H9 (cell line): ENCODE measurements around the gene RPL22. TPM values are rescaled to one million over a fixed set of nuclear protein-coding genes. Genes with fewer than 3 reads are reported as not detected.

ENCODE experiments used
- DNase-seq: peaks from one replicate; pipeline ENCODE4 v3.0.0-alpha.2; 2017
- H2AFZ ChIP-seq: one replicate; pipeline ENCODE4 v1.6.1; 2013; ENCODE audit warnings: mild to moderate bottlenecking, low read length, control low read depth, moderate library complexity
- H2AK5ac ChIP-seq: 2 replicates; pipeline ENCODE4 v1.6.1; 2013; ENCODE audit warnings: low read length, control low read depth, mixed read lengths; ENCODE audit not compliant: insufficient read length
- H2BK120ac ChIP-seq: one replicate; pipeline ENCODE4 v1.6.1; 2013; ENCODE audit warnings: low read depth, mild to moderate bottlenecking, low read length, control low read depth, inconsistent platforms; ENCODE audit not compliant: poor library complexity, severe bottlenecking
- H2BK12ac ChIP-seq: 2 replicates; pipeline ENCODE4 v1.6.1; 2013; ENCODE audit warnings: low read length, control low read depth, mixed read lengths, low read depth; ENCODE audit not compliant: insufficient read length
- H2BK15ac ChIP-seq: 2 replicates; pipeline ENCODE4 v1.6.1; 2013; ENCODE audit warnings: low read depth, low read length, control low read depth
- H2BK20ac ChIP-seq: one replicate; pipeline ENCODE4 v1.6.1; 2013; ENCODE audit warnings: low read depth, mild to moderate bottlenecking, low read length, control low read depth, inconsistent platforms; ENCODE audit not compliant: poor library complexity, severe bottlenecking
- H2BK5ac ChIP-seq: 2 replicates; pipeline ENCODE4 v1.6.1; 2013; ENCODE audit warnings: low read length, control low read depth, mixed read lengths; ENCODE audit not compliant: insufficient read length
- H3K14ac ChIP-seq: 2 replicates; pipeline ENCODE4 v1.6.1; 2013; ENCODE audit warnings: low read length, control low read depth; ENCODE audit not compliant: insufficient read depth
- H3K18ac ChIP-seq: 2 replicates; pipeline ENCODE4 v1.6.1; 2013; ENCODE audit warnings: low read depth, mild to moderate bottlenecking, mixed read lengths, low read length, control low read depth; ENCODE audit not compliant: insufficient read length
- H3K23ac ChIP-seq: 2 replicates; pipeline ENCODE4 v1.6.1; 2013; ENCODE audit warnings: low read length, control low read depth, mixed read lengths, low read depth; ENCODE audit not compliant: insufficient read length
- H3K23me2 ChIP-seq: 2 replicates; pipeline ENCODE4 v1.6.1; 2013; ENCODE audit warnings: low read depth, mild to moderate bottlenecking, mixed read lengths, low read length, control low read depth; ENCODE audit not compliant: insufficient read length, poor library complexity, severe bottlenecking
- H3K27ac ChIP-seq: 2 replicates; pipeline ENCODE4 v1.5.1; 2013; ENCODE audit warnings: low read length, control low read depth, mixed read lengths, low read depth; ENCODE audit not compliant: insufficient read length
- H3K27me3 ChIP-seq: 2 replicates; pipeline ENCODE4 v1.6.1; 2013; ENCODE audit warnings: low read length, control low read depth, inconsistent platforms; ENCODE audit not compliant: insufficient read depth
- H3K4ac ChIP-seq: 2 replicates; pipeline ENCODE4 v1.6.1; 2013; ENCODE audit warnings: low read depth, mild to moderate bottlenecking, control low read depth, inconsistent platforms, low read length, moderate library complexity
- H3K4me1 ChIP-seq: 2 replicates; pipeline ENCODE4 v1.6.1; 2013; ENCODE audit warnings: low read length, control low read depth, inconsistent platforms; ENCODE audit not compliant: insufficient read depth
- H3K4me2 ChIP-seq: 2 replicates; pipeline ENCODE4 v1.6.1; 2013; ENCODE audit warnings: low read length, control low read depth, mixed read lengths; ENCODE audit not compliant: insufficient read length, insufficient read depth
- H3K56ac ChIP-seq: 2 replicates; pipeline ENCODE4 v1.6.1; 2013; ENCODE audit warnings: low read depth, mild to moderate bottlenecking, mixed read lengths, low read length, control low read depth; ENCODE audit not compliant: insufficient read length
- H3K79me1 ChIP-seq: 2 replicates; pipeline ENCODE4 v1.6.1; 2013; ENCODE audit warnings: low read depth, mild to moderate bottlenecking, moderate library complexity, low read length, control low read depth, inconsistent platforms; ENCODE audit not compliant: insufficient read depth, poor library complexity, severe bottlenecking
- H3K79me2 ChIP-seq: 2 replicates; pipeline ENCODE4 v1.6.1; 2013; ENCODE audit warnings: low read length, control low read depth, inconsistent platforms; ENCODE audit not compliant: insufficient read depth
- H3K9ac ChIP-seq: 2 replicates; pipeline ENCODE4 v1.6.1; 2013; ENCODE audit warnings: low read length, control low read depth, mixed read lengths; ENCODE audit not compliant: insufficient read length; ENCODE audit errors: extremely low read depth
- H3K9me3 ChIP-seq: one replicate; pipeline ENCODE4 v1.6.1; 2013; ENCODE audit warnings: low read depth, low read length, inconsistent platforms; ENCODE audit not compliant: control insufficient read depth
- H3T11ph ChIP-seq: one replicate; pipeline ENCODE4 v1.6.1; 2013; ENCODE audit warnings: mild to moderate bottlenecking, low read length, control low read depth, inconsistent platforms
- H4K20me1 ChIP-seq: one replicate; pipeline ENCODE4 v1.6.1; 2013; ENCODE audit not compliant: control insufficient read depth, insufficient read length, insufficient read depth
- H4K5ac ChIP-seq: 2 replicates; pipeline ENCODE4 v1.6.1; 2013; ENCODE audit warnings: low read depth, mild to moderate bottlenecking, mixed read lengths, low read length, control low read depth; ENCODE audit not compliant: insufficient read length
- H4K8ac ChIP-seq: replicated peaks from 2 replicates; pipeline ENCODE4 v1.6.1; 2013; ENCODE audit warnings: low read length, control low read depth, mixed read lengths, low read depth; ENCODE audit not compliant: insufficient read length
- H4K91ac ChIP-seq: 2 replicates; pipeline ENCODE4 v1.6.1; 2013; ENCODE audit warnings: low read depth, mild to moderate bottlenecking, moderate library complexity, mixed read lengths, low read length, control low read depth; ENCODE audit not compliant: insufficient read length
- H3K27ac Mint-ChIP-seq, 3 experiments: 2 replicates in 2 of 3; 3 replicates in 1 of 3; pipeline ENCODE4 v1.8.0; 2020 to 2021; ENCODE audit warnings: mixed read lengths in 3 of 3, mild to moderate bottlenecking in 1 of 3, moderate library complexity in 1 of 3
- H3K27me3 Mint-ChIP-seq: 2 replicates; pipeline ENCODE4 v1.8.0; 2021; ENCODE audit warnings: low read depth, mild to moderate bottlenecking, moderate library complexity, mixed read lengths
- H3K36me3 Mint-ChIP-seq, 3 experiments: 2 replicates in 2 of 3; 3 replicates in 1 of 3; pipeline ENCODE4 v1.8.0; 2020 to 2021; ENCODE audit warnings: low read depth in 3 of 3, mixed read lengths in 3 of 3; ENCODE audit not compliant: insufficient read depth in 1 of 3
- H3K4me1 Mint-ChIP-seq, 2 experiments: 2 replicates each; pipeline ENCODE4 v1.8.0; 2020; ENCODE audit warnings: mixed read lengths in 2 of 2
- H3K4me3 Mint-ChIP-seq, 2 experiments: 2 replicates in 1 of 2; 3 replicates in 1 of 2; pipeline ENCODE4 v1.8.0; 2020 to 2021; ENCODE audit warnings: mild to moderate bottlenecking in 2 of 2, mixed read lengths in 2 of 2, moderate library complexity in 1 of 2
- H3K9me3 Mint-ChIP-seq, 2 experiments: 2 replicates in 1 of 2; 3 replicates in 1 of 2; pipeline ENCODE4 v1.8.0; 2020; ENCODE audit warnings: mild to moderate bottlenecking in 2 of 2, mixed read lengths in 2 of 2, moderate library complexity in 1 of 2
- WGBS: extraction: QIAGEN DNeasy Blood & Tissue Kit; methylation state at CpG from one replicate; pipeline ENCODE4 v1.1.7; 2013; ENCODE audit warnings: missing lambda C conversion rate, low lambda C conversion rate, mixed read lengths; ENCODE audit not compliant: insufficient read length; ENCODE audit errors: extremely low coverage; 5-methylcytosine and 5-hydroxymethylcytosine counted together
- total RNA-seq: library from RNA; stranded (reverse); gene quantifications from 2 replicates; pipeline ENCODE4 v1.2.1, GENCODE V29; 2021
- TF ChIP-seq, protein P1 (sequence below): fragments of 200-600 bp; sonication (generic); conservative IDR thresholded peaks from 3 replicates; pipeline ENCODE4 v1.8.0; 2021; ENCODE audit warnings: antibody characterized with exemption, mild to moderate bottlenecking

Gene RPL22
- total RNA-seq, 1 experiment from 2014 or later, result 582 TPM

DNA sequence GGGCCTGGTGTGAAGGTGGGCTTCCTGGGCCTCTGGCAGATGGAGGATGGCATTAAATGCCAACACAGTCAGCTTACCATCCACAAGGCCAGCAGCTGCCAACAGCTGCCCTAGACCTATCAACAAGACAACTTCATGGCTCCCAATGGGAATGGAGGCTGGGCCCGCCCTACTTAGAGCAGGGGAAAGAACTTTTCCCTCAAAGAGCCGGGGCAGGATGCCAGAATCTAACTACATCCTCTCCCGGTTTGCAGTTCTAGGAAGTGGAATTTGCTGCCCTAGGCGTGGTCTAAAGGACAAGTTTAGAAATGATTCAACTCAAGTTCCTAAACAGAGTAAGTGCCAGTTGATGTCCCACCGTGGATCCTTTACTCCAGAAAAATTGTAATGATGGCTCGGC, 23.2 kb upstream of the RPL22 start:
- H2BK20ac ChIP-seq, result no peak overlapping the region
- no peak overlapping the region for H3K27ac ChIP-seq
- H3K18ac ChIP-seq, result no peak overlapping the region
- H3K27me3 ChIP-seq, result no peaks in the 10 kb centered on the region
- H3T11ph ChIP-seq, result no peak overlapping the region
- no peak overlapping the region for H3K14ac ChIP-seq
- H4K5ac ChIP-seq, result no peak overlapping the region
- H3K56ac ChIP-seq, result no peak overlapping the region
- H3K4me1 ChIP-seq, result no peaks in the 10 kb centered on the region
- Mint-ChIP-seq H3K27me3 (no peaks in the 10 kb centered on the region; the same call in 1 of the 2 replicates), H3K4me1 (peaks cover 2 to 6% of the 10 kb centered on the region in 2 experiments; a peak in 2 of 4 replicates), H3K27ac (no peak overlapping the region), H3K36me3 (peaks cover 38 to 66% (median 48%) of the 10 kb centered on the region in 3 experiments; a peak in 6 of 7 replicates), H3K4me3 (no peak overlapping the region), H3K9me3 (no peaks in the 10 kb centered on the region)
- no peak overlapping the region for H3K4ac ChIP-seq
- no peak overlapping the region for H2AK5ac ChIP-seq
- H2BK12ac ChIP-seq, result no peak overlapping the region
- WGBS, result no CpG with 5 or more reads among the region's 6 CpGs
- no peak for DNase-seq
- H3K23ac ChIP-seq, result no peak overlapping the region
- H3K79me1 ChIP-seq, result peaks cover 3% of the 10 kb centered on the region
- TF ChIP-seq, protein P1, sequence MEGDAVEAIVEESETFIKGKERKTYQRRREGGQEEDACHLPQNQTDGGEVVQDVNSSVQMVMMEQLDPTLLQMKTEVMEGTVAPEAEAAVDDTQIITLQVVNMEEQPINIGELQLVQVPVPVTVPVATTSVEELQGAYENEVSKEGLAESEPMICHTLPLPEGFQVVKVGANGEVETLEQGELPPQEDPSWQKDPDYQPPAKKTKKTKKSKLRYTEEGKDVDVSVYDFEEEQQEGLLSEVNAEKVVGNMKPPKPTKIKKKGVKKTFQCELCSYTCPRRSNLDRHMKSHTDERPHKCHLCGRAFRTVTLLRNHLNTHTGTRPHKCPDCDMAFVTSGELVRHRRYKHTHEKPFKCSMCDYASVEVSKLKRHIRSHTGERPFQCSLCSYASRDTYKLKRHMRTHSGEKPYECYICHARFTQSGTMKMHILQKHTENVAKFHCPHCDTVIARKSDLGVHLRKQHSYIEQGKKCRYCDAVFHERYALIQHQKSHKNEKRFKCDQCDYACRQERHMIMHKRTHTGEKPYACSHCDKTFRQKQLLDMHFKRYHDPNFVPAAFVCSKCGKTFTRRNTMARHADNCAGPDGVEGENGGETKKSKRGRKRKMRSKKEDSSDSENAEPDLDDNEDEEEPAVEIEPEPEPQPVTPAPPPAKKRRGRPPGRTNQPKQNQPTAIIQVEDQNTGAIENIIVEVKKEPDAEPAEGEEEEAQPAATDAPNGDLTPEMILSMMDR, result no peak
- no peaks in the 10 kb centered on the region for H3K9me3 ChIP-seq
- no peak overlapping the region for H2BK15ac ChIP-seq
- no peak overlapping the region for H2AFZ ChIP-seq
- no peak overlapping the region for H3K9ac ChIP-seq
- H4K91ac ChIP-seq, result no peak overlapping the region
- no peak overlapping the region for H2BK120ac ChIP-seq
- no peak overlapping the region for H2BK5ac ChIP-seq
- no peaks in the 10 kb centered on the region for H3K79me2 ChIP-seq
- H4K8ac ChIP-seq, result no peak overlapping the region
- no peak overlapping the region for H3K4me2 ChIP-seq
- H4K20me1 ChIP-seq, result no peaks in the 10 kb centered on the region
- no peaks in the 10 kb centered on the region for H3K23me2 ChIP-seq
